ENCODE measurements around the gene OSBPL7. TPM values are rescaled to one million over a fixed set of nuclear protein-coding genes. Genes with fewer than 3 reads are reported as not detected.

Gene OSBPL7
- total and polyA plus RNA-seq, 2 donors from 2014 or later: 5.3 to 21.2 TPM

- Histone ChIP-seq H3K36me3 (ENCODE audit: control insufficient read depth in 2 of 3, insufficient read depth in 3 of 3, low read length in 3 of 3) (peaks cover 0 to 23% (median 3%) of the 10 kb centered on the region in 3 donors), H3K9me3 (ENCODE audit: control insufficient read depth in 2 of 3, insufficient read depth in 1 of 3, low read length in 3 of 3) (no peaks in the 10 kb centered on the region), H3K27ac (ENCODE audit: low read depth in 2 of 2, low read length in 2 of 2) (no peak overlapping the region), H3K27me3 (ENCODE audit: control insufficient read depth, insufficient read depth, low read length) (no peaks in the 10 kb centered on the region), H3K4me3 (ENCODE audit: low read length in 3 of 3) (peak overlapping the region in 2 of 3 donors; percentile 48 to 91), H3K4me1 (ENCODE audit: control insufficient read depth in 2 of 3, insufficient read depth in 2 of 3, low read depth in 1 of 3, low read length in 3 of 3) (peaks cover 0 to 33% (median 28%) of the 10 kb centered on the region in 3 donors), H3K9ac (ENCODE audit: low read length in 3 of 3) (no peak overlapping the region)
- DNase-seq: no peak
- FAIRE-seq: no peak
- no peak for TF ChIP-seq CTCF (IDR thresholded peaks at IDR 0.05; ENCODE audit: borderline replicate concordance, extremely low read depth, insufficient read depth)
- intact Hi-C loops (cut with DNase I): no loop called here
Observed at GRCh38 chr17:47839071-47839470, 17.5 kb upstream of the OSBPL7 start.

- peak overlapping the region in 1 of 3 donors; percentile 91 for H3K4me3 ChIP-seq (ENCODE audit: low read length in 3 of 3)
- H3K4me1 ChIP-seq (ENCODE audit: control insufficient read depth in 2 of 3, insufficient read depth in 2 of 3, low read depth in 1 of 3, low read length in 3 of 3): peaks cover 0 to 33% (median 28%) of the 10 kb centered on the region in 3 donors
- FAIRE-seq (no peak), DNase-seq (peak in 1 of 5 donors; percentile 43)
- TF ChIP-seq CTCF (IDR thresholded peaks at IDR 0.05; ENCODE audit: borderline replicate concordance, extremely low read depth, insufficient read depth): no peak
- H3K27ac ChIP-seq (ENCODE audit: low read depth in 2 of 2, low read length in 2 of 2): peak overlapping the region in 1 of 2 donors; percentile 51
- intact Hi-C loops (cut with DNase I): no loop called here
- H3K36me3 ChIP-seq (ENCODE audit: control insufficient read depth in 2 of 3, insufficient read depth in 3 of 3, low read length in 3 of 3): peaks cover 0 to 23% (median 3%) of the 10 kb centered on the region in 3 donors
- H3K9me3 ChIP-seq (ENCODE audit: control insufficient read depth in 2 of 3, insufficient read depth in 1 of 3, low read length in 3 of 3): no peaks in the 10 kb centered on the region
- no peaks in the 10 kb centered on the region for H3K27me3 ChIP-seq (ENCODE audit: control insufficient read depth, insufficient read depth, low read length)
- peak overlapping the region in 1 of 3 donors; percentile 12 for H3K9ac ChIP-seq (ENCODE audit: low read length in 3 of 3)
Observed at GRCh38 chr17:47838636-47839035, 17.0 kb upstream of the OSBPL7 start.

GRCh38 chr17:47837401-47838039 is 15.9 kb upstream of the OSBPL7 start:
- FAIRE-seq: no peak
- peak in 1 of 5 donors; percentile 48 for DNase-seq
- intact Hi-C loops (cut with DNase I): no loop called here

More at GRCh38 chr17:47837401-47838039, 15.9 kb upstream of the OSBPL7 start:
- no peak for TF ChIP-seq CTCF (IDR thresholded peaks at IDR 0.05; ENCODE audit: borderline replicate concordance, extremely low read depth, insufficient read depth)
- Histone ChIP-seq H3K4me3 (ENCODE audit: low read length in 3 of 3) (peak overlapping the region in 1 of 3 donors; percentile 25), H3K27me3 (ENCODE audit: control insufficient read depth, insufficient read depth, low read length) (no peaks in the 10 kb centered on the region), H3K9ac (ENCODE audit: low read length in 3 of 3) (no peak overlapping the region), H3K36me3 (ENCODE audit: control insufficient read depth in 2 of 3, insufficient read depth in 3 of 3, low read length in 3 of 3) (peaks cover 0 to 23% (median 3%) of the 10 kb centered on the region in 3 donors), H3K27ac (ENCODE audit: low read depth in 2 of 2, low read length in 2 of 2) (peak overlapping the region; percentile 58 to 67), H3K9me3 (ENCODE audit: control insufficient read depth in 2 of 3, insufficient read depth in 1 of 3, low read length in 3 of 3) (no peaks in the 10 kb centered on the region), H3K4me1 (ENCODE audit: control insufficient read depth in 2 of 3, insufficient read depth in 2 of 3, low read depth in 1 of 3, low read length in 3 of 3) (peaks cover 0 to 28% (median 26%) of the 10 kb centered on the region in 3 donors)

All from kidney (tissue), 14 donors.